K562 (cell line): ENCODE measurements around the gene ORAI3. TPM values are rescaled to one million over a fixed set of nuclear protein-coding genes. Genes with fewer than 3 reads are reported as not detected.

Experiments
- ELF2 ChIP-seq: fragments of 250-450 bp; sonication (Bioruptor Pico); IDR thresholded peaks from 2 replicates; pipeline ENCODE4 v1.5.0; 2021; ENCODE audit warnings: mild to moderate bottlenecking
- FOXP1 ChIP-seq: sonication (generic); formaldehyde crosslinking; IDR thresholded peaks from 2 replicates; pipeline ENCODE4 v1.8.0; 2022; ENCODE audit warnings: mild to moderate bottlenecking, missing genetic modification reagents
- MAFF ChIP-seq: IDR thresholded peaks from 2 replicates; pipeline ENCODE4 v1.6.1; 2012; ENCODE audit warnings: low read length, improper control_type of control experiment
- POLR2A ChIP-seq: fragments of 450-650 bp; conservative IDR thresholded peaks from 2 replicates; pipeline ENCODE4 v1.6.1; 2016
- SETDB1 ChIP-seq: IDR thresholded peaks from one replicate; pipeline ENCODE4 v1.6.1; 2012; ENCODE audit warnings: low read length, control low read depth, inconsistent platforms
- TCF7L2 ChIP-seq: fragments of 150-350 bp; IDR thresholded peaks from 2 replicates; pipeline ENCODE4 v1.6.1; 2016; ENCODE audit warnings: low read depth, mild to moderate bottlenecking, low read length, moderate library complexity
- XRCC3 ChIP-seq: fragments of 450-650 bp; IDR thresholded peaks from 2 replicates; pipeline ENCODE4 v1.6.1; 2017; ENCODE audit warnings: mild to moderate bottlenecking, moderate library complexity
- ZNF197 ChIP-seq: fragments of 200-800 bp; sonication (Bioruptor generic); IDR thresholded peaks from 2 replicates; pipeline ENCODE4 v1.6.1; 2016; ENCODE audit warnings: low read depth, missing genetic modification characterization, missing compliant biosample characterization
- ZNF3 ChIP-seq: fragments of 250-450 bp; sonication (Bioruptor Pico); IDR thresholded peaks from 2 replicates; pipeline ENCODE4 v1.5.0; 2021; ENCODE audit warnings: mild to moderate bottlenecking, moderate library complexity
- ZNF695 ChIP-seq: fragments of 450-650 bp; formaldehyde crosslinking; IDR thresholded peaks from 2 replicates; pipeline ENCODE4 v1.4.0; 2020; ENCODE audit warnings: mild to moderate bottlenecking, moderate library complexity
- polyA plus RNA-seq, 8 experiments: library from polyadenylated mRNA; depleted of rRNA in 4 of 8; stranded (reverse) in 5 of 8; unstranded in 3 of 8; fragments of >200 nt; fragmentation: Nextera tagmentation in 2 of 8; fragmentation: Illumina TruSeq in 1 of 8; extraction: Ambion mirVana in 2 of 8; extraction: Trizol in 1 of 8; gene quantifications; 2 replicates each; pipeline versions ENCODE4 v1.2.1 to v1.2.3, GENCODE V29; 2011 to 2014; ENCODE audit warnings: inconsistent platforms in 1 of 8, missing spikeins in 1 of 8
- total RNA-seq, 7 experiments: library from RNA; depleted of rRNA in 6 of 7; stranded (reverse); fragments of >200 nt in 6 of 7; fragmentation: Illumina TruSeq in 2 of 7; extraction: Trizol in 2 of 7; gene quantifications; 2 replicates each; pipeline versions ENCODE4 v1.2.1 to v1.2.3, GENCODE V29; 2011 to 2021; ENCODE audit warnings: low replicate concordance in 1 of 7
- TF ChIP-seq, protein P1 (sequence below): fragments of 250-450 bp; sonication (Bioruptor Pico); IDR thresholded peaks from 2 replicates; pipeline ENCODE4 v1.4.0; 2020
- TF ChIP-seq, protein P2 (sequence below): fragments of 250-450 bp; sonication (Bioruptor Pico); IDR thresholded peaks from 2 replicates; pipeline ENCODE4 v1.8.0; 2022; ENCODE audit warnings: moderate library complexity, mild to moderate bottlenecking, inconsistent platforms
- TF ChIP-seq, protein P3 (sequence below): sonication (generic); formaldehyde crosslinking; IDR thresholded peaks from 2 replicates; pipeline ENCODE4 v1.8.0; 2022; ENCODE audit warnings: missing genetic modification reagents, mild to moderate bottlenecking, borderline replicate concordance
- TF ChIP-seq, protein P4 (sequence below): fragments of 250-450 bp; sonication (Bioruptor Pico); IDR thresholded peaks from 2 replicates; pipeline ENCODE4 v1.5.0; 2021

The ORAI3 gene
- total and polyA plus RNA-seq, 9 of the 15 experiments (the other 6 are each of a cell fraction or from before 2014, with no cell fraction given) = 4.9 to 23.3 (median 14.1) TPM

DNA sequence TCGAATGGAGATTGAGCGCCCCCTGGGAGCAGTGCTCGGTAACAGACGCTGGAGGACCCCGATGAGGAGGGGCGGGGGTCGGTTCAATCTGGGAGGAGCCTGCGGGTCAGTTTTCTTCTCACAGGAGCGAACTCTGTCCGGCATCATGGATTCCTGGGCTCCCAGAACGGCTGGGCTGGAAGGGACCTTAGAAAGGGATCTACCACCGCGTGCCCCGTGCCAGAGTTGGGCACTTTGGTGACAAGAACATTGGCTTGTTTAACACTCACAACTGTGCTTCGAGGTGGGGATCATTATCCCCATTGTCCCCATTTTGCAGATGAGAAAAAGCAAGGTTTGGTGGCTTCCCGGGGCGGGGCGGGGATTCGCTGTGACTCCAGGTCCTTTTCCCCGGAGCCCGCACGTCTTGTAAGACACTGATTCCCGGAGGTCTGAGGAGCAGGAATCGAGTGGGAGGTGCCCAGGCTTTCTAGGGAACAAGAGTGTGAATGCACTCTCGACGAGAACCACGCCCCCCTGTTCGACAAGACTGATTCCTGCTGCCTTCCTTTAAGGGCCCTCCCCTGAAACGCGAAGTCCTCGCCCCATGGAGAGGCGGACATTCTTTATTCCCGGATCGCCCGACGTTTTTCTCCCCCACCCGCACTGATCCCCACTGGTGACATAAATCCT, 27.0 kb upstream of the ORAI3 start (continued):
- TF ChIP-seq, protein P1, sequence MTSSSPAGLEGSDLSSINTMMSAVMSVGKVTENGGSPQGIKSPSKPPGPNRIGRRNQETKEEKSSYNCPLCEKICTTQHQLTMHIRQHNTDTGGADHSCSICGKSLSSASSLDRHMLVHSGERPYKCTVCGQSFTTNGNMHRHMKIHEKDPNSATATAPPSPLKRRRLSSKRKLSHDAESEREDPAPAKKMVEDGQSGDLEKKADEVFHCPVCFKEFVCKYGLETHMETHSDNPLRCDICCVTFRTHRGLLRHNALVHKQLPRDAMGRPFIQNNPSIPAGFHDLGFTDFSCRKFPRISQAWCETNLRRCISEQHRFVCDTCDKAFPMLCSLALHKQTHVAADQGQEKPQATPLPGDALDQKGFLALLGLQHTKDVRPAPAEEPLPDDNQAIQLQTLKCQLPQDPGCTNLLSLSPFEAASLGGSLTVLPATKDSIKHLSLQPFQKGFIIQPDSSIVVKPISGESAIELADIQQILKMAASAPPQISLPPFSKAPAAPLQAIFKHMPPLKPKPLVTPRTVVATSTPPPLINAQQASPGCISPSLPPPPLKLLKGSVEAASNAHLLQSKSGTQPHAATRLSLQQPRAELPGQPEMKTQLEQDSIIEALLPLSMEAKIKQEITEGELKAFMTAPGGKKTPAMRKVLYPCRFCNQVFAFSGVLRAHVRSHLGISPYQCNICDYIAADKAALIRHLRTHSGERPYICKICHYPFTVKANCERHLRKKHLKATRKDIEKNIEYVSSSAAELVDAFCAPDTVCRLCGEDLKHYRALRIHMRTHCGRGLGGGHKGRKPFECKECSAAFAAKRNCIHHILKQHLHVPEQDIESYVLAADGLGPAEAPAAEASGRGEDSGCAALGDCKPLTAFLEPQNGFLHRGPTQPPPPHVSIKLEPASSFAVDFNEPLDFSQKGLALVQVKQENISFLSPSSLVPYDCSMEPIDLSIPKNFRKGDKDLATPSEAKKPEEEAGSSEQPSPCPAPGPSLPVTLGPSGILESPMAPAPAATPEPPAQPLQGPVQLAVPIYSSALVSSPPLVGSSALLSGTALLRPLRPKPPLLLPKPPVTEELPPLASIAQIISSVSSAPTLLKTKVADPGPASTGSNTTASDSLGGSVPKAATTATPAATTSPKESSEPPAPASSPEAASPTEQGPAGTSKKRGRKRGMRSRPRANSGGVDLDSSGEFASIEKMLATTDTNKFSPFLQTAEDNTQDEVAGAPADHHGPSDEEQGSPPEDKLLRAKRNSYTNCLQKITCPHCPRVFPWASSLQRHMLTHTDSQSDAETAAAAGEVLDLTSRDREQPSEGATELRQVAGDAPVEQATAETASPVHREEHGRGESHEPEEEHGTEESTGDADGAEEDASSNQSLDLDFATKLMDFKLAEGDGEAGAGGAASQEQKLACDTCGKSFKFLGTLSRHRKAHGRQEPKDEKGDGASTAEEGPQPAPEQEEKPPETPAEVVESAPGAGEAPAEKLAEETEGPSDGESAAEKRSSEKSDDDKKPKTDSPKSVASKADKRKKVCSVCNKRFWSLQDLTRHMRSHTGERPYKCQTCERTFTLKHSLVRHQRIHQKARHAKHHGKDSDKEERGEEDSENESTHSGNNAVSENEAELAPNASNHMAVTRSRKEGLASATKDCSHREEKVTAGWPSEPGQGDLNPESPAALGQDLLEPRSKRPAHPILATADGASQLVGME (CRISPR knock-in tag) = 0 out of 2 replicates have a peak, but pooled peaks have one; percentile 31
- no peak for TF ChIP-seq ZNF3 (CRISPR knock-in tag)
- TF ChIP-seq XRCC3 = no peak
- TF ChIP-seq TCF7L2 = no peak
- no peak; the same call in 1 of the 2 replicates for TF ChIP-seq ELF2 (CRISPR knock-in tag)
- no peak for TF ChIP-seq ZNF197
- peak; percentile 69; the same call in 1 of the 2 replicates for TF ChIP-seq FOXP1 (CRISPR knock-in tag)
- TF ChIP-seq, protein P2, sequence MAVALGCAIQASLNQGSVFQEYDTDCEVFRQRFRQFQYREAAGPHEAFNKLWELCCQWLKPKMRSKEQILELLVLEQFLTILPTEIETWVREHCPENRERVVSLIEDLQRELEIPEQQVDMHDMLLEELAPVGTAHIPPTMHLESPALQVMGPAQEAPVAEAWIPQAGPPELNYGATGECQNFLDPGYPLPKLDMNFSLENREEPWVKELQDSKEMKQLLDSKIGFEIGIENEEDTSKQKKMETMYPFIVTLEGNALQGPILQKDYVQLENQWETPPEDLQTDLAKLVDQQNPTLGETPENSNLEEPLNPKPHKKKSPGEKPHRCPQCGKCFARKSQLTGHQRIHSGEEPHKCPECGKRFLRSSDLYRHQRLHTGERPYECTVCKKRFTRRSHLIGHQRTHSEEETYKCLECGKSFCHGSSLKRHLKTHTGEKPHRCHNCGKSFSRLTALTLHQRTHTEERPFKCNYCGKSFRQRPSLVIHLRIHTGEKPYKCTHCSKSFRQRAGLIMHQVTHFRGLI (CRISPR knock-in tag) = 0 out of 2 replicates have a peak, but pooled peaks have one; percentile 23
- TF ChIP-seq, protein P3, sequence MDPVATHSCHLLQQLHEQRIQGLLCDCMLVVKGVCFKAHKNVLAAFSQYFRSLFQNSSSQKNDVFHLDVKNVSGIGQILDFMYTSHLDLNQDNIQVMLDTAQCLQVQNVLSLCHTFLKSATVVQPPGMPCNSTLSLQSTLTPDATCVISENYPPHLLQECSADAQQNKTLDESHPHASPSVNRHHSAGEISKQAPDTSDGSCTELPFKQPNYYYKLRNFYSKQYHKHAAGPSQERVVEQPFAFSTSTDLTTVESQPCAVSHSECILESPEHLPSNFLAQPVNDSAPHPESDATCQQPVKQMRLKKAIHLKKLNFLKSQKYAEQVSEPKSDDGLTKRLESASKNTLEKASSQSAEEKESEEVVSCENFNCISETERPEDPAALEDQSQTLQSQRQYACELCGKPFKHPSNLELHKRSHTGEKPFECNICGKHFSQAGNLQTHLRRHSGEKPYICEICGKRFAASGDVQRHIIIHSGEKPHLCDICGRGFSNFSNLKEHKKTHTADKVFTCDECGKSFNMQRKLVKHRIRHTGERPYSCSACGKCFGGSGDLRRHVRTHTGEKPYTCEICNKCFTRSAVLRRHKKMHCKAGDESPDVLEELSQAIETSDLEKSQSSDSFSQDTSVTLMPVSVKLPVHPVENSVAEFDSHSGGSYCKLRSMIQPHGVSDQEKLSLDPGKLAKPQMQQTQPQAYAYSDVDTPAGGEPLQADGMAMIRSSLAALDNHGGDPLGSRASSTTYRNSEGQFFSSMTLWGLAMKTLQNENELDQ (CRISPR knock-in tag) = no peak
- no peak for TF ChIP-seq ZNF695 (CRISPR knock-in tag)
- TF ChIP-seq MAFF = no peak
- TF ChIP-seq, protein P4, sequence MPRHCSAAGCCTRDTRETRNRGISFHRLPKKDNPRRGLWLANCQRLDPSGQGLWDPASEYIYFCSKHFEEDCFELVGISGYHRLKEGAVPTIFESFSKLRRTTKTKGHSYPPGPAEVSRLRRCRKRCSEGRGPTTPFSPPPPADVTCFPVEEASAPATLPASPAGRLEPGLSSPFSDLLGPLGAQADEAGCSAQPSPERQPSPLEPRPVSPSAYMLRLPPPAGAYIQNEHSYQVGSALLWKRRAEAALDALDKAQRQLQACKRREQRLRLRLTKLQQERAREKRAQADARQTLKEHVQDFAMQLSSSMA (CRISPR knock-in tag) = no peak
- TF ChIP-seq SETDB1 = no peak
- TF ChIP-seq POLR2A = no peak; the same call in 1 of the 2 replicates
